Gastroesophageal sphincter (tissue), 3 donors: ENCODE results near the gene MGAT5B.

Experiments used
- CTCF ChIP-seq, 4 experiments: fragments of 200-600 bp in 2 of 4; fragments of 450-650 bp in 2 of 4; sonication (generic) in 1 of 4; IDR thresholded peaks; one replicate each; pipeline ENCODE4 v1.5.1; 2017 to 2019; ENCODE audit warnings: antibody characterized with exemption in 4 of 4, mild to moderate bottlenecking in 2 of 4, moderate library complexity in 2 of 4
- POLR2A ChIP-seq, 2 donors: fragments of 450-650 bp; IDR thresholded peaks; one replicate each; pipeline ENCODE4 v1.6.1; 2017; ENCODE audit warnings: antibody characterized with exemption in 2 of 2, mild to moderate bottlenecking in 2 of 2, moderate library complexity in 1 of 2

- TF ChIP-seq CTCF (IDR thresholded peaks at IDR 0.05) (no peak), POLR2A (IDR thresholded peaks at IDR 0.05) (no peak)
These were observed 32.5 kb downstream of the MGAT5B start for GRCh38 chr17:76900723-76901122.
